H1 (cell line): ENCODE measurements around the gene CTBP2.

ENCODE experiments used
- BCL11A ChIP-seq, 2 experiments: IDR thresholded peaks; one replicate each; pipeline ENCODE4 v1.6.1; 2011; ENCODE audit warnings: low read depth in 2 of 2, low read length in 2 of 2, mild to moderate bottlenecking in 2 of 2
- CEBPB ChIP-seq: IDR thresholded peaks from 2 replicates; pipeline ENCODE4 v1.6.1; 2012; ENCODE audit warnings: low read depth, low read length
- CHD2 ChIP-seq: IDR thresholded peaks from 2 replicates; pipeline ENCODE4 v1.6.1; 2012; ENCODE audit warnings: low read length, improper control_type of control experiment
- FOSL1 ChIP-seq: IDR thresholded peaks from 2 replicates; pipeline ENCODE4 v1.6.1; 2011; ENCODE audit warnings: mild to moderate bottlenecking, low read depth, low read length, moderate library complexity; ENCODE audit not compliant: insufficient read depth
- JUN ChIP-seq: IDR thresholded peaks from 2 replicates; pipeline ENCODE4 v1.6.1; 2011; ENCODE audit warnings: low read depth, mild to moderate bottlenecking, improper control_type of control experiment, low read length
- POU5F1 ChIP-seq: IDR thresholded peaks from 2 replicates; pipeline ENCODE4 v1.6.1; 2011; ENCODE audit warnings: low read depth, mild to moderate bottlenecking, low read length, moderate library complexity
- RBBP5 ChIP-seq: IDR thresholded peaks from 2 replicates; pipeline ENCODE4 v1.7.1; 2012; ENCODE audit warnings: low read depth, mild to moderate bottlenecking, inconsistent platforms, low read length, moderate library complexity, borderline replicate concordance
- SP1 ChIP-seq: IDR thresholded peaks from 2 replicates; pipeline ENCODE4 v1.6.1; 2011; ENCODE audit warnings: low read depth, low read length
- YY1 ChIP-seq: IDR thresholded peaks from 2 replicates; pipeline ENCODE4 v1.6.1; 2011; ENCODE audit warnings: low read depth, mild to moderate bottlenecking, low read length
- ZNF274 ChIP-seq: IDR thresholded peaks from 2 replicates; pipeline ENCODE4 v1.7.0; 2012; ENCODE audit warnings: low read length, borderline replicate concordance; ENCODE audit errors: extremely low read depth
- TF ChIP-seq, protein P1 (sequence below), 3 experiments: IDR thresholded peaks; 1 replicate in 2 of 3; 2 replicates in 1 of 3; pipeline versions ENCODE4 v1.5.1 to v1.6.1; 2011; ENCODE audit warnings: low read length in 3 of 3, mild to moderate bottlenecking in 3 of 3, inconsistent platforms in 2 of 3, low read depth in 1 of 3, moderate library complexity in 1 of 3; ENCODE audit not compliant: insufficient read depth in 1 of 3; ENCODE audit errors: control extremely low read depth in 1 of 3
- TF ChIP-seq, protein P2 (sequence below): IDR thresholded peaks from 2 replicates; pipeline ENCODE4 v1.6.1; 2012; ENCODE audit warnings: inconsistent platforms

DNA sequence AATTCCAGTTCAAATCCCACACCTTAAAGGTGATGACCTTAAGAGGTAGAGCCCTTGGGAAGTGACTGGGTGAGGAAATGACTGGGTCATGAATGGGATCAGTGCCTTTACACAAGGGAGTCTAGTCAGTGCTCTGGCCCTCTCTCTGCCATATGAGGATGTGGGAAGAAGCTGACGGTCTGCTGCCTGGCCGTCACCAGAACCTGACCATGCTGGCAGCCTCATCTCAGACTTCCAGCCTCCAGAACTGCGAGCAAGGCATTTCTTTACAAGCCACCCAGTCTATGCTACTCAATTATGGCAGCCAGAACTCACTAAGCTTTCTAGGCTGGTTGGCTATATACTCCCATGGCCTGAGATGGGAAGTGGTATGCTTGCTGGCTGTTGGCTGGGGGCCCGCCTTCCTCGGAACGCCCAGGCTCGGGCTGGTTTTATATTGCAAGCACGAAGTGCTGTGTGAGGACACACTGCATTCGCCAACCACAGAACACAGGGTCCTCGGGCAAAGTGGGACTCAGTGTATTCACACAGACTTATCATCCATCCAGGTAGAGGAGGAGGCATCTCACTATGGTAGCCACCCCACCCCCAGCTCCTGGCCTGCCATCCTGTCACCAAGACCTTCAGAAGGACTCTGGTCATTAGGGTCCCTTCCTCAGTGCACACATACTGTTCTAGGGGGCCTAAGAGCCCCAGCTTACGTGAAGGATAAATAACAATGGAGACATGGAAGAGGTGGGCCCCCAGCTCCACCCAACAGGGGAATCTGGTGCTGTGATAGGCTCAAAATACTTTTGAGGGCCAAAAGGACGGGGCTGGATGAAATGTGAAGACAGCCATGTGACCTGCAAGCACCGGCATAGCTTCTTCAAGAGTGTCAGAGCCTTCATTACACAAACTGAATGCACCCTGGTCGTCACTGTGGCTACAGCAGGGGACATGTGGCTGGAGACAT lies 169.4 kb downstream of the CTBP2 start:
- TF ChIP-seq CHD2 (no peak), SP1 (no peak), CEBPB (no peak), RBBP5 (no peak), ZNF274 (no peak), FOSL1 (no peak), YY1 (no peak), BCL11A (IDR thresholded peaks at IDR 0.05; ENCODE audit: low read depth in 2 of 2, low read length in 2 of 2) (no peak), JUN (no peak), POU5F1 (no peak)
- TF ChIP-seq, protein P1, sequence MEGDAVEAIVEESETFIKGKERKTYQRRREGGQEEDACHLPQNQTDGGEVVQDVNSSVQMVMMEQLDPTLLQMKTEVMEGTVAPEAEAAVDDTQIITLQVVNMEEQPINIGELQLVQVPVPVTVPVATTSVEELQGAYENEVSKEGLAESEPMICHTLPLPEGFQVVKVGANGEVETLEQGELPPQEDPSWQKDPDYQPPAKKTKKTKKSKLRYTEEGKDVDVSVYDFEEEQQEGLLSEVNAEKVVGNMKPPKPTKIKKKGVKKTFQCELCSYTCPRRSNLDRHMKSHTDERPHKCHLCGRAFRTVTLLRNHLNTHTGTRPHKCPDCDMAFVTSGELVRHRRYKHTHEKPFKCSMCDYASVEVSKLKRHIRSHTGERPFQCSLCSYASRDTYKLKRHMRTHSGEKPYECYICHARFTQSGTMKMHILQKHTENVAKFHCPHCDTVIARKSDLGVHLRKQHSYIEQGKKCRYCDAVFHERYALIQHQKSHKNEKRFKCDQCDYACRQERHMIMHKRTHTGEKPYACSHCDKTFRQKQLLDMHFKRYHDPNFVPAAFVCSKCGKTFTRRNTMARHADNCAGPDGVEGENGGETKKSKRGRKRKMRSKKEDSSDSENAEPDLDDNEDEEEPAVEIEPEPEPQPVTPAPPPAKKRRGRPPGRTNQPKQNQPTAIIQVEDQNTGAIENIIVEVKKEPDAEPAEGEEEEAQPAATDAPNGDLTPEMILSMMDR (IDR thresholded peaks at IDR 0.05; ENCODE audit: control extremely low read depth in 1 of 3, insufficient read depth in 1 of 3, low read depth in 1 of 3, low read length in 3 of 3) = no peak
- TF ChIP-seq, protein P2, sequence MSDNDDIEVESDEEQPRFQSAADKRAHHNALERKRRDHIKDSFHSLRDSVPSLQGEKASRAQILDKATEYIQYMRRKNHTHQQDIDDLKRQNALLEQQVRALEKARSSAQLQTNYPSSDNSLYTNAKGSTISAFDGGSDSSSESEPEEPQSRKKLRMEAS = no peak
